ENCODE results near the gene RAP1GDS1.
"Not testable (repeated sequence)": the region's sequence is repeated elsewhere in the genome, so short reads cannot be mapped to it uniquely, and the experiment has no call there.

RAP1GDS1 gene

DNA sequence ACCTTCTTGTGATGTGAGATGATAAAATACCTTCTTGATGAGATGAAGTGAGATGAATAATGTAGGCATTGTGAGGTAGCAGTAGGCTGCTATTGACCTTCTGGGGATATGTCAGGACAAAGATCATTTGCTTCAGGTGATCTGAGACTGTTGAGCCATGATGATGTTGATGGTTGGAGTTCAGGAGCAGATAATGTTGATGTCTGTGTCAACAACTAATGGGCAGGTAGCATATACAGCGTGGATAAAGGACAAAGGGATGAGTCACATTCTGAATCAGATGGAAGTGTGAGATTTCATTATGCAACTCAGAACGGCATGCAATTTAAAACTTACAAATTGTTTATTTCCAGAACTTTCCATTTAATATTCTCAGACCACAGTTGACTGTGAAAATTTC lies 57.3 kb downstream of the RAP1GDS1 start:
- ChIA-PET CTCF (no interaction called here), POLR2A (ENCODE audit: low non-redundant PET) (no interaction called here)
- no peak overlapping the region for H3K27ac ChIP-seq
- no peak for DNase-seq (ENCODE audit: low spot score)
- TF ChIP-seq, protein P1, sequence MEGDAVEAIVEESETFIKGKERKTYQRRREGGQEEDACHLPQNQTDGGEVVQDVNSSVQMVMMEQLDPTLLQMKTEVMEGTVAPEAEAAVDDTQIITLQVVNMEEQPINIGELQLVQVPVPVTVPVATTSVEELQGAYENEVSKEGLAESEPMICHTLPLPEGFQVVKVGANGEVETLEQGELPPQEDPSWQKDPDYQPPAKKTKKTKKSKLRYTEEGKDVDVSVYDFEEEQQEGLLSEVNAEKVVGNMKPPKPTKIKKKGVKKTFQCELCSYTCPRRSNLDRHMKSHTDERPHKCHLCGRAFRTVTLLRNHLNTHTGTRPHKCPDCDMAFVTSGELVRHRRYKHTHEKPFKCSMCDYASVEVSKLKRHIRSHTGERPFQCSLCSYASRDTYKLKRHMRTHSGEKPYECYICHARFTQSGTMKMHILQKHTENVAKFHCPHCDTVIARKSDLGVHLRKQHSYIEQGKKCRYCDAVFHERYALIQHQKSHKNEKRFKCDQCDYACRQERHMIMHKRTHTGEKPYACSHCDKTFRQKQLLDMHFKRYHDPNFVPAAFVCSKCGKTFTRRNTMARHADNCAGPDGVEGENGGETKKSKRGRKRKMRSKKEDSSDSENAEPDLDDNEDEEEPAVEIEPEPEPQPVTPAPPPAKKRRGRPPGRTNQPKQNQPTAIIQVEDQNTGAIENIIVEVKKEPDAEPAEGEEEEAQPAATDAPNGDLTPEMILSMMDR (conservative IDR thresholded peaks at IDR 0.05; ENCODE audit: low read depth): no peak

DNA sequence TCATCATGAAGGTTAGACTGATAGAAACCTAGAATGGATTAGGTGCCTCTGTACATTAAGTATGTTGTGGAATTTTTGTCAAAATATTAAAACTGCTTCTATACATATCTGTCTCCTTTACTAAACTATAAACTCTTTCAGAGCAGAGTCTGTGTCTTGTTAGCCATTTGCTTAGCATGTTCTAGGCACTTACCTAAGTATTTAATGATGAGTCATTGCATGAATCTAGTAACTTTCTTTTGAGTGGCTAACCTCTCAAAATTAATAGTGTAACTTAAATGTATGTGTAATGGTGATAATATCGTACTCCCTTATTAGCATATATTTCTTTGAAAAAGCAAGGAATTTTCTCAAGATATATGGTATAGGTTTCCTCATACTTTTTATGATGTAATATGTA lies 57.8 kb downstream of the RAP1GDS1 start:
- ChIA-PET POLR2A (ENCODE audit: low non-redundant PET) (no interaction called here), CTCF (no interaction called here)
- TF ChIP-seq, protein P1 (conservative IDR thresholded peaks at IDR 0.05; ENCODE audit: low read depth): no peak
- DNase-seq (ENCODE audit: low spot score): no peak
- no peak overlapping the region for H3K27ac ChIP-seq

DNA sequence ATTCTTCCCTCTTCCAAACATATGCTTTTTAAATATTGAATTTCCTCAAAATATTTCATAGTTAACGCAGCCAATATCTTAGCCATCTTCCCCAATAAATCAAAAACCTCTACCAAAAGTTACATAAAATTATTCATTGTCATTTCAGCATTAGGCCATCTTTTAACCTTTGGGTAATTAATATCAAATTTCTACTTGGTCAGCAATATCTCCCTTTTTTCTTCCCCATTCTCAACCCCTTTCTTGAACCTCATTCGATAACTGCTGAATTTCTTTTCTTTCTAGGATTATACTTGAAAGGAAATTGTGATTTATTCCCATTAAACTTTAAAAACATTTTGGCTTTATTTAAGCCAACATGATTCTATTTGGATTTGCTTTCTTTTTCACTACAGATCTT lies 65.0 kb downstream of the RAP1GDS1 start:
- CTCF ChIA-PET: no interaction called here
- TF ChIP-seq, protein P1 (conservative IDR thresholded peaks at IDR 0.05; ENCODE audit: low read depth): no peak
- no peak overlapping the region for H3K27ac ChIP-seq
- POLR2A ChIA-PET (ENCODE audit: low non-redundant PET): no interaction called here
- DNase-seq (ENCODE audit: low spot score): no peak

DNA sequence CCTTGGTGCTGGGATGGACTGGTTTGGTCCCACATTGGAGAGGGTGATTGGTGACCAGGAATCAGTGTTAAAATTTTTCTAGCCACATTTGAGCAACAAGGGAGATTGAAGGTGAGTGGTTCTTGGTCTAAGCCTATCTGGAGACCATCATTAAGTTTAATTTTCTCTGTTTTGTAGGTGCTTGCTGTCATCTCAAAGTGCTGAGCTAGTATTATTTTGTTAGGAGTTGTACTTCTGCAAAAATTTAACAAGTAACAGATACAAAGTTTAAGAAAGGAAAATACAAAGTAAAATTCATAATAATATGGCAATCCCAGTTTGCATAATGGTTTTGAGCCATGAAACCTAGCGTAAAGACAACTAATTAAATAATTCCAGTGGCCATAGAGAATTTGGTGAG lies 66.5 kb downstream of the RAP1GDS1 start:
- ChIA-PET CTCF (interaction anchor here (0.7 kb wide), 1 partner anchor 439 kb away, joined by 3 read pairs; no protein-coding TSS in a partner anchor), POLR2A (ENCODE audit: low non-redundant PET) (no interaction called here)
- no peak overlapping the region for H3K27ac ChIP-seq
- no peak for DNase-seq (ENCODE audit: low spot score)
- TF ChIP-seq, protein P1 (conservative IDR thresholded peaks at IDR 0.05; ENCODE audit: low read depth): no peak

DNA sequence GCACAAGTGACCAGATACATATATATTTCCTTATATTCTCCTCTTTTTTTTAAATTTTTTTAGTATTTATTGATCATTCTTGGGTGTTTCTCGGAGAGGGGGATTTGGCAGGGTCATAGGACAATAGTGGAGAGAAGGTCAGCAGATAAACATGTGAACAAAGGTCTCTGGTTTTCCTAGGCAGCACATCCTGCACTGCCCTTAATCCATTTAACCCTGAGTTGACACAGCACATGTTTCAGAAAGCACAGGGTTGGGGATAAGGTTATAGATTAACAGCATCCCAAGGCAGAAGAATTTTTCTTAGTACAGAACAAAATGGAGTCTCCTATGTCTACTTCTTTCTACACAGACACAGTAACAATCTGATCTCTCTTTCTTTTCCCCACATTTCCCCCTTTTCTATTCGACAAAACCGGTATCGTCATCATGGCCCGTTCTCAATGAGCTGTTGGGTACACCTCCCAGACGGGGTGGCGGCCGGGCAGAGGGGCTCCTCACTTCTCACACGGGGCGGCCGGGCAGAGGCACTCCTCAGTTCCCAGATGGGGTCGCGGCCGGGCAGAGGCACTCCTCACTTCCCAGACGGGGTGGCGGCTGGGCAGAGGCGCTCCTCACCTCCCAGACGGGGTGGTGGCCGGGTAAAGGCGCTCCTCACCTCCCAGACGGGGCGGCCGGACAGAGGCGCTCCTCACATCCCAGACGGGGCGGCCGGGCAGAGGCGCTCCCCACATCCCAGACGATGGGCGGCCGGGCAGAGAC lies 68.9 kb downstream of the RAP1GDS1 start:
- POLR2A ChIA-PET (ENCODE audit: low non-redundant PET); H3K27ac ChIP-seq; DNase-seq (ENCODE audit: low spot score); CTCF ChIA-PET: not testable (repeated sequence)

DNA sequence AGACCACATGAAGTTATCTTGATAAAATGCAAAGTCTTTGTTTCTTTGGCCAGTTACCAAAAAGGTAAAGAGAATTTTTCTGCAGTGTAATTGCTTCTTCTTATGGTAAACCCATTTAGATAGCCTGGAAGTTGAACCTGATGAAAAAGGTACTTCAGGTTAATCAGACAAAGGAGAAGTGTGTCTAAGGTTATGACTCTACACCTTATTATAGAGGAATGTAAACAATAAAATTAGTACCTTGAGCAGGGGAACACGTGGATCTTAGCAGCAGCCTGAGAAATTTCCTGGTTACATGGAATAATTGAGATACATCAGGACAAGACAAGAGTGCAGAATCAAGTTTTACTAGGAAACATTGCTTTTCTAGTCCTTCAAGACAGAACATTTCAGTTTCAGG lies 70.8 kb downstream of the RAP1GDS1 start:
- H3K27ac ChIP-seq: no peak overlapping the region
- CTCF ChIA-PET: no interaction called here
- POLR2A ChIA-PET (ENCODE audit: low non-redundant PET): no interaction called here
- DNase-seq (ENCODE audit: low spot score): no peak
- TF ChIP-seq, protein P1 (conservative IDR thresholded peaks at IDR 0.05; ENCODE audit: low read depth): no peak

DNA sequence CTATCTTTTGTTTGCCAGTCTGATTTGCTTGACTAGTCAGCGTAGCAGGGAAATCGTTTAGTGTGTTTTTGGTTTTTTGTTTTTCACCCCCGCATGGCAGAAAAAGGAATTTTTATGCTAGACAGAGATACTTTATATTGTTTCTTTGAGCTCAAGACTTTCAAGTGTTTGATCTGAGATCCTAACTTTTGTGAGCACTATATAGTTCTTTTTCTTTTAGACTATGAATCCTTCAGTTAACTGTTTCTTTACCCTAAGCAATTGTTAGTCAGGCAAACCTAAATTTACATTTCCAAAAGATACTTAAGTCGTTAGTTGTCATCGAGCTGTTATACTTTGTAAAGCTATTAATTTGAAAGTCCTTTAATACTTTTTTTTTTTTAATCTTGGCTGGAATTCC lies 73.3 kb downstream of the RAP1GDS1 start:
- DNase-seq (ENCODE audit: low spot score): no peak
- CTCF ChIA-PET: interaction anchor here (0.6 kb wide), 1 partner anchor 86 kb away, joined by 3 read pairs; no protein-coding TSS in a partner anchor
- no peak overlapping the region for H3K27ac ChIP-seq
- TF ChIP-seq, protein P1 (conservative IDR thresholded peaks at IDR 0.05; ENCODE audit: low read depth): no peak
- POLR2A ChIA-PET (ENCODE audit: low non-redundant PET): no interaction called here

Data from RWPE1 (cell line).